ENCODE data around the gene RPGRIP1L. TPM values are rescaled to one million over a fixed set of nuclear protein-coding genes. Genes with fewer than 3 reads are reported as not detected.
"Not testable (repeated sequence)": the region's sequence is repeated elsewhere in the genome, so short reads cannot be mapped to it uniquely, and the experiment has no call there.

The RPGRIP1L gene
- total RNA-seq, 2 donors from 2014 or later: 6.0 to 7.7 TPM

- Mint-ChIP-seq H3K36me3 (ENCODE audit: low read depth) (peaks cover 6% of the 10 kb centered on the region), H3K9me3 (no peaks in the 10 kb centered on the region), H3K27me3 (no peaks in the 10 kb centered on the region)
Measured at GRCh38 chr16:53692146-53692545, 11.5 kb downstream of the RPGRIP1L start.

DNA sequence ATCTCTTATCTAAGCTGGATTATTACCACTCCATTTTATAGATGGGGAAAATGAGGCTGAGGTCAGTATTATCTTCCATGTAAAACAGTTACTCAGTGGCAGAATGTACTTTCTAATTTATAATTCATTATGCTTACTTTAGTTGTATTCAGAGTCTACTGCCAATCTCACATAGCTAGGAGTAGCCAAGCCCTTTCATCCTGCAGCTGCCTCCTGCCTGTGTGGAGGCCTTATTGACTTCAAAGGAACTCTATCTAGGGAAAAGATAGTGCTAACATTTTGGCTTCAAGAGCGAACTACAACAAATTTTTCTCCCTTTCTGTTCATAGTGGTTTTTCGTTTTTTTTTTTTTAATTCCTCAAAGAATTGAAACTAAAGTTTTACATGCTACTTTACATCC lies 12.9 kb downstream of the RPGRIP1L start:
- Mint-ChIP-seq H3K9me3 (no peaks in the 10 kb centered on the region), H3K27ac (no peak overlapping the region), H3K36me3 (ENCODE audit: low read depth) (peaks cover 14% of the 10 kb centered on the region), H3K4me3 (no peak overlapping the region), H3K4me1 (no peaks in the 10 kb centered on the region), H3K27me3 (no peaks in the 10 kb centered on the region)
- ATAC-seq (replicated peaks): no peak

More at GRCh38 chr16:53692146-53692545, 11.5 kb downstream of the RPGRIP1L start:
- ATAC-seq (replicated peaks): no peak
- H3K4me1 Mint-ChIP-seq: no peaks in the 10 kb centered on the region
- H3K4me3 Mint-ChIP-seq: no peak overlapping the region
- H3K27ac Mint-ChIP-seq: no peak overlapping the region

DNA sequence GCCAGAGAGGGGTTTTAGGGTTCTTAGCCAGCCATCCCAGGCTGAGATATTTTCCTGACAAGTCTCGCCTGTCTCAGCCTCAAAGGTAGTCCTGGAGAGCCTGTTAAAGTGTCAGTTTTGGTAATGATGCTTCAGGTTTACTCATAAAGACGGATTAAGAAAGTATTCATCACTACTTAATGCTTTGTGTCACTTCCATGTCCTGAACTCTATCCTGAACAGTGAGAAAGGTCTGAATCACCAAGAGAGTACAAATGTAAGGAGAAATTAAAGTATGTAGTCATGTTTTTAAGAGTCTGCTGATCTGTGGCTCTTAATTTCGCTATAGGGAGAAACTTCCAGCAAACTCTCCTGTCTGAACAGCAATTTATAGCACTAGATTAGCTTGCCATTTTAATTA lies 14.0 kb downstream of the RPGRIP1L start:
- no peaks in the 10 kb centered on the region for H3K27me3 Mint-ChIP-seq
- no peak for ATAC-seq (replicated peaks)
- H3K4me1 Mint-ChIP-seq: no peaks in the 10 kb centered on the region
- no peaks in the 10 kb centered on the region for H3K9me3 Mint-ChIP-seq
- H3K36me3 Mint-ChIP-seq (ENCODE audit: low read depth): peaks cover 26% of the 10 kb centered on the region
- H3K4me3 Mint-ChIP-seq: no peak overlapping the region
- no peak overlapping the region for H3K27ac Mint-ChIP-seq

- Mint-ChIP-seq H3K9me3 (no peaks in the 10 kb centered on the region), H3K27me3 (no peaks in the 10 kb centered on the region), H3K4me1 (no peaks in the 10 kb centered on the region), H3K4me3 (no peak overlapping the region), H3K27ac (no peak overlapping the region), H3K36me3 (ENCODE audit: low read depth) (peaks cover 30% of the 10 kb centered on the region)
- no peak for ATAC-seq (replicated peaks)
Measured at GRCh38 chr16:53686710-53687109, 16.9 kb downstream of the RPGRIP1L start.

DNA sequence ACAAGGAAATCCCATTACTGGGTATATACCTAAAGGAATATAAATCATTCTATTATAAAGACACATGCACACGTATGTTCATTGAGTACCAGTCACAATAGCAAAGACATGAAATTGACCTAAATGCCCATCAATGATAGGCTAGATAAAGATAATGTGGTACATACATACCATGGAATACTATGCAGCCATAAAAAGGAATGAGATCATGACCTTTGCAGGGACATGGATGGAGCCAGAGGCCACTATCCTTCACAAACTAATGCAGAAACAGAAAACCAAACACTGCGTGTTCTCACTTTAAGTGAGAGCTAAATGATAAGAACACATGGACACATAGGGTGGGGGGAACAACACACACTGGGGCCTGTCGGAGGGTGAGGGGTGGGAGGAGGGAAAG lies 18.3 kb downstream of the RPGRIP1L start:
- not testable (repeated sequence) for H3K4me1 Mint-ChIP-seq; H3K27me3 Mint-ChIP-seq; ATAC-seq (replicated peaks); H3K27ac Mint-ChIP-seq; H3K9me3 Mint-ChIP-seq; H3K4me3 Mint-ChIP-seq
- peaks cover 35% of the 10 kb centered on the region for H3K36me3 Mint-ChIP-seq (ENCODE audit: low read depth)

- Mint-ChIP-seq H3K36me3 (ENCODE audit: low read depth) (peaks cover 33% of the 10 kb centered on the region), H3K27ac (no peak overlapping the region), H3K27me3 (no peaks in the 10 kb centered on the region), H3K4me3 (no peak overlapping the region), H3K9me3 (no peaks in the 10 kb centered on the region), H3K4me1 (peaks cover 4% of the 10 kb centered on the region)
- no peak for ATAC-seq (replicated peaks)
Measured at GRCh38 chr16:53681354-53681753, 22.3 kb downstream of the RPGRIP1L start.

- H3K4me1 Mint-ChIP-seq: peaks cover 4% of the 10 kb centered on the region
- H3K27me3 Mint-ChIP-seq: no peaks in the 10 kb centered on the region
- H3K27ac Mint-ChIP-seq: no peak overlapping the region
- ATAC-seq (replicated peaks): no peak
- H3K9me3 Mint-ChIP-seq: no peaks in the 10 kb centered on the region
- H3K4me3 Mint-ChIP-seq: no peak overlapping the region
- peaks cover 27% of the 10 kb centered on the region for H3K36me3 Mint-ChIP-seq (ENCODE audit: low read depth)
Measured at GRCh38 chr16:53680756-53681155, 22.9 kb downstream of the RPGRIP1L start.

GRCh38 chr16:53678756-53679343 lies 24.8 kb downstream of the RPGRIP1L start:
- peaks cover 4% of the 10 kb centered on the region for H3K4me1 Mint-ChIP-seq
- no peaks in the 10 kb centered on the region for H3K9me3 Mint-ChIP-seq
- H3K4me3 Mint-ChIP-seq: no peak overlapping the region
- no peaks in the 10 kb centered on the region for H3K27me3 Mint-ChIP-seq
- ATAC-seq (replicated peaks): peak; percentile 46
- no peak overlapping the region for H3K27ac Mint-ChIP-seq
- peaks cover 14% of the 10 kb centered on the region for H3K36me3 Mint-ChIP-seq (ENCODE audit: low read depth)

- H3K27me3 Mint-ChIP-seq: no peaks in the 10 kb centered on the region
- H3K36me3 Mint-ChIP-seq (ENCODE audit: low read depth): peaks cover 7% of the 10 kb centered on the region
- no peak for ATAC-seq (replicated peaks)
- H3K4me3 Mint-ChIP-seq: no peak overlapping the region
- no peaks in the 10 kb centered on the region for H3K9me3 Mint-ChIP-seq
- H3K27ac Mint-ChIP-seq: no peak overlapping the region
- peaks cover 4% of the 10 kb centered on the region for H3K4me1 Mint-ChIP-seq
Measured at GRCh38 chr16:53678155-53678554, 25.5 kb downstream of the RPGRIP1L start.

DNA sequence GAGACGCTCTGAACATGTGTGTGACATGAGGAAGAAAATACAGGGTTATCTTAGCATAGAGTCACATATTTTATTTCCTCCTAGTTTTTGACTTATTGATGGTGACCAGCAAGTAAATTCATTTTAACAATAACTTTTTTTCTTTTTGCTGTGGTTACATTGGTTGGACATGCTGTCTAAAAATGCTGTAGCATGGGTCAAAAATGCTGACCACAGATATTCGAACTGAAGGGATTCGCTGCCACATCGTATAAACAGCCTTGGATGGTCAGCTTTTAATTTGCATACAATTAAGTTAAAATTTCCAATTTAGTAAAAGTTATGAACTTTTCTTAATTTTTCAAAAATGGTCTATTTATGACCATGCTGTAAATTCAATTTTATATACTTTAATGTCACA lies 30.5 kb downstream of the RPGRIP1L start:
- Mint-ChIP-seq H3K4me1 (no peaks in the 10 kb centered on the region), H3K9me3 (no peaks in the 10 kb centered on the region), H3K36me3 (ENCODE audit: low read depth) (no peaks in the 10 kb centered on the region), H3K27me3 (no peaks in the 10 kb centered on the region), H3K27ac (no peak overlapping the region), H3K4me3 (no peak overlapping the region)
- ATAC-seq (replicated peaks): no peak

DNA sequence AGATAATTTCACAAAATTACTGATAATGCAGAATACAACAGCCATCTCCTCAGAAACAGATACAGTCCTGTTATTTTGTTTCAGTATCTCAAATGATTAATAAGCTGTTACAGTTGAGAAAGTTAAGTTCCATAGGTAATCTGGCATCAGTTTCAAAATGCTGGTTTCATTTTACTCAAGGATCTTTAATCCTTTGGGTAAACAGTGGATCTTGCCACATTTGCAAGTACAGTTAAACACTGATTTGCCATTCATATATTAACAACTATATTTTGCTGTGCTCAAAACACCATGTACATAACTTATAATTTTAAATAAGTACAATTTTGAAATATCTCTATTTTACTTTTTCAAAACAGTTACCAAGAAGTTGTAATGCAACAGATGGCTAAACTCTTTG lies 31.2 kb downstream of the RPGRIP1L start:
- Mint-ChIP-seq H3K4me1 (no peaks in the 10 kb centered on the region), H3K36me3 (ENCODE audit: low read depth) (no peaks in the 10 kb centered on the region), H3K4me3 (no peak overlapping the region), H3K27me3 (no peaks in the 10 kb centered on the region), H3K9me3 (no peaks in the 10 kb centered on the region), H3K27ac (no peak overlapping the region)
- ATAC-seq (replicated peaks): no peak

DNA sequence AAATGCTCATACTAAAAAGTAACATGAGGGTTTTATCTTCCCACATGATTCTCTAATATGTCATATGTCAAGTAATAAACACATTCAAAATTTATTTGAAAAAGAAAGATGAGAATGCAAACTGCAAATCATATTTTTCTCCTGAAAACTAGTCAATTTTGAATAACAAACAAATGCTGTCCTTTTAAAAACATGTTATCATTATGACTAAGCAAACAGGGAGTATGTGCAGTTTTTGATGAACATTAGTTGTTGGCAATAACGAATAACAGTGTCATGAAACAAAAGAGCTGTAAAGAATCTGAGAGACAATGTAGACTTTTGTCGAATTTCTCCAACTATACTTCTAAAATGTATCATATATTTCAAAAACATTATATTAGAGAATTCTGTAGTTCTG lies 34.8 kb downstream of the RPGRIP1L start:
- ATAC-seq (replicated peaks): no peak
- Mint-ChIP-seq H3K4me3 (no peak overlapping the region), H3K36me3 (ENCODE audit: low read depth) (no peaks in the 10 kb centered on the region), H3K9me3 (no peaks in the 10 kb centered on the region), H3K27me3 (no peaks in the 10 kb centered on the region), H3K27ac (no peak overlapping the region), H3K4me1 (peaks cover 13% of the 10 kb centered on the region)

- Mint-ChIP-seq H3K27ac (no peak overlapping the region), H3K4me3 (no peak overlapping the region), H3K9me3 (no peaks in the 10 kb centered on the region), H3K36me3 (ENCODE audit: low read depth) (no peaks in the 10 kb centered on the region), H3K4me1 (peaks cover 13% of the 10 kb centered on the region), H3K27me3 (no peaks in the 10 kb centered on the region)
- ATAC-seq (replicated peaks): no peak
Measured at GRCh38 chr16:53666786-53667415, 36.8 kb downstream of the RPGRIP1L start.

DNA sequence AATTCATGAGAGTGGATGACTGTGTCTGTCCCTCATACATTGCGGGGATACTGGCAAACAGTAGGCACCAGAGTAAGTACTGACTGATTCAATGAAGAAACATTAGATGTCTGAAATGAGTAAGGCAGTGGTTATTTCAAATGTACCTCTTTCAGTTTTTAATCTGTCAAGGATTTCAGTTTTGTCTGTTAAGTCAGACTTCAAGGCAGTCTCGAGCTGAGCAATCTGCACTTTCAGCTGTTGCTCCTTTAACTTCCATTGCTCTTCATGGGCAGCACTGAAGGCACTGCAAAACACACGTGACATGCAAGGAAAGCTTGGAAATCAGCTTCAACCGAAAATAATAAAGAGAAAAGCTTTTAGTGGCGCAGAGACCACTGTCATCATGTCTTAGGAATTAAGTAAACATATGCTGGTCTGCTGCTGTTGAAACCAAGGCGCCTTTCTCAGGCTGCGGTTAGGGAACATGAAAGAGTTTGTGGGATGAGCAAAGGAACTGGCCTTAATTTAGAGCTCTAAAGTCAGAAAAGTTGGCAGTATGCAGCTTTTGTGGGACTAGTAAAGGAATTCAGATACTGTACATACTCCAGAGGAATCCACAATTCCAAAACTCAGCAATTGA lies 38.8 kb downstream of the RPGRIP1L start:
- Mint-ChIP-seq H3K36me3 (ENCODE audit: low read depth) (no peaks in the 10 kb centered on the region), H3K4me3 (peak overlapping the region; percentile 64), H3K4me1 (peaks cover 13% of the 10 kb centered on the region), H3K9me3 (no peaks in the 10 kb centered on the region), H3K27me3 (no peaks in the 10 kb centered on the region), H3K27ac (peak overlapping the region; percentile 79)
- ATAC-seq (replicated peaks): peak; percentile 99

DNA sequence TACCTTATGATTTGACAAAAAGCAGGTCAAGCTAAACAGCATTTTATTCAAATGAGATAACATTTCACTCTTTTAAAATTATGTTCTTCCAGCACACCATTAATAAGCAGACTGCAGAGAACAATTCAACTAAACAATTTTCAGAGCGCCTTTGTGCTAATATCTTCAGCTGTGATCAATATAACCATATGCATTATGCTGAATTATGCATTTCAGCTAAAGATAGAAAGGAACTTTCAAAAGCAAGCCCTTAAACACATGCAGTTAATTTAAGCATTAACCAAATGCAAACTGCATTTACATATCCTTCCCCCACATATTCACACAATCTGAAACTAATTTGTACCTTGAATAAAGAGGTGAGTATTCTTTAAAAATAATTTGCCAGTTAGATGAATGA lies 41.6 kb downstream of the RPGRIP1L start:
- Mint-ChIP-seq H3K27me3 (no peaks in the 10 kb centered on the region), H3K36me3 (ENCODE audit: low read depth) (no peaks in the 10 kb centered on the region), H3K9me3 (no peaks in the 10 kb centered on the region), H3K27ac (no peak overlapping the region), H3K4me1 (peaks cover 13% of the 10 kb centered on the region), H3K4me3 (no peak overlapping the region)
- no peak for ATAC-seq (replicated peaks)

Data from activated T-helper 17 cell treated with anti-CD3 and anti-CD28 coated beads, Interleukin-2, amount 50 U/mL, for 72 hours (primary cell).